NCI-H1417 (cell line): Measurements from ENCODE around the gene CABCOCO1.

Experiments
- DNase-seq, 3 experiments: peaks; one replicate each; lab custom pipeline; 2025; lab: John Stamatoyannopoulos, UW

The CABCOCO1 gene

DNA sequence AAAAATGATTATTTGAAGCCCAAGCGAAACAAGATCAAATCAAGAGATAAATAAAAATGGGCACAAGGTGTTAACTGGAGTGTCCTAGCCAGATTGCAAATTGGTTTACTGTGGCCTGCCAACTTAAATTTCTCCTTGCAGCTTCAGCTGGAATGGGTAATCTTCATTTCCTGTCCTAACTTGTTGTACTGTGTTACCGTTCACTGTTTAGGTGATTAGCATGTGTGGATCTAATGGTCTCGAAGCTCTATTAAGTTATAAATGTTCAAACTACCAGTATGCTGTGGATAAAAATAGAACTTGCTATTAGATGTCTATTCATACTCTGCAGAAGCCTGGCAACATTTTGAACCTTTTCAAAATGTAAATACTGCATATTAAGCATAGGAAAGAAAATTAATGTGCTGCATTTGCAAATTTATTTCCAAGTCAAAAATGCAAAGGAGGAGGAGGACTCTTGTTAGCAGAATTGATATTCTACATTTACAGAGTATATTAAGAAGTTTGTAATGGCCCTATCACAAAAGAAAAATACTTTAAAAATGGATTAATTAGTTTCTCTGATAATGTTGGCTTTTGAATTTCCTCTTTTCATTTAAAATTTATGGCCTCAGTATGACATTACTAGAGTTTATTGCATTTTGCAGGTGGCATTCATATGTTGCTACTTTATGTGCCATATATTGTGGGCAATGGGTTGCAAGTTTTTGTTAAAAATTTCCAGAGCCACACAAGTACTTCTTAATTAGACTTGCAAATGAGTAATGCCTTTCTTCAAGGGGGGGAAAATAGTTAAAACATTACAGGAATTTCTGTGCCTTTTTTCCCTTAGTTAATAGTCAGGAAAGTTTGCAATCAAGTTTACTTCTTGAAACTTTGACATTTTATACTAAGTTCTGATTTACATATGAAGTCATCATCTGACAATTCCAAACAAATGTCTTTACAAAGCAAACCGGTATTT lies 92.1 kb downstream of the CABCOCO1 start:
- DNase-seq: peak in 1 of 3 experiments; percentile 43

- DNase-seq: no peak
Observed at GRCh38 chr10:61757001-61757400, 94.3 kb downstream of the CABCOCO1 start.

DNA sequence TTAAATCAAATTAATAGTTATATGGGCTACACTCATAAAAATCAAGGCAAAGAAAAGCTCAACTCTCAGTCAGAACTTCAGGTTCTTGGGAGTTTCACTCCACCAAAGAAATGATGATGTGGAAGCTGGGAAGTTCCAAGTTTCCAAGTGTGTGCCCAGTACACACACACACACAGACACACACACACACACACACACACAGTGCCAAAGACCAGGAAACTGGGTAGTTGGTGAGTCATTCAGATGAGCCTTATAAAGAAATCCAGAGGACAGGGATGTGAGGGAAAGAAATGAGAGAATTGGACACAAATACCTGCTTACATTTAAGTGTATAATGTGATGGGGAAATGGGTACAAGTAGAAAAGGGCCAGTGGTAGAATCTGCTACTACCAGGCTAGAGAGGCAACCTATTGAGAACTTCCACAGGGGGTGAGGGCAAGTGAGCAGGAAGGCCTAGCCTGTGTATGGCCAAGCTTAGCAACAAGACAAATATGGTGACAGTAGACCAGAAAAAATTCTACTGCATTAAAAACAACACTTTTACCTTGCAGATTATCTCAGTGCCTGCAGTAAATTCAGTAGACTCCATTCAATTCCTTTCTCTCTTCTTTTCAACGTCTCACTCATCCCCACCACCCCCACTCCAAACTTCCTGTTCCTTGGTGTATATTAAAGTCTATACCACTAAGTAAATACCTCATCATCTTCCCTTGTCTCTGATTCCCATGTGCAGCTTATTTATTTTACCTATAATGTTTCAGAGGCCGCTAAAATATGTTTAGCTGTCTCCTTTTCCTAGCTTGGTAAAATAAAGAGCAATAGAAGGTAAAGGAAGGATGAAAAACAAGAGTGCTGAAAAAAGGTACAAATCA lies 95.0 kb downstream of the CABCOCO1 start:
- DNase-seq: no peak

GRCh38 chr10:61758433-61758832 lies 95.7 kb downstream of the CABCOCO1 start:
- no peak for DNase-seq

- DNase-seq: no peak
Observed at GRCh38 chr10:61759751-61760150, 97.0 kb downstream of the CABCOCO1 start.

GRCh38 chr10:61760943-61761824 lies 98.5 kb downstream of the CABCOCO1 start:
- peak in 2 of 3 experiments; percentile 24 to 72 for DNase-seq

DNA sequence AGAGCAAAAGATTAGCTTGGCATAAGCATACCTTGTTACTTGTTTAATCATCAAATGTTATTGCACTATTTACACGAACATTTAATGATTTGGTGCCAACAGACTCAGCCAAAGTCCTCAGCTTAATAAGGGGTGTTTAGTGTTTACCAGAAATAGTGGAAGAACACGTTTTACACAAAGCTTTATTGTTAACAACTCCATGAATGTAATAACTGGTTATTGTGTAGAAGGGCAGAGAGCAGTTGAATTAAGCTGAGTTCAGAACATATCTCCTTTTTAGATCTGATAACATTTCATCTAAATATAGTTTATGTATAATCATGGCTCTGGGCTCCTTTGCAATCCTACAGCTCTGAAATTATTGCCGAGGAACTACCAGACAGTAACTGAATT lies 99.1 kb downstream of the CABCOCO1 start:
- DNase-seq: peak in 2 of 3 experiments; percentile 24 to 72

DNA sequence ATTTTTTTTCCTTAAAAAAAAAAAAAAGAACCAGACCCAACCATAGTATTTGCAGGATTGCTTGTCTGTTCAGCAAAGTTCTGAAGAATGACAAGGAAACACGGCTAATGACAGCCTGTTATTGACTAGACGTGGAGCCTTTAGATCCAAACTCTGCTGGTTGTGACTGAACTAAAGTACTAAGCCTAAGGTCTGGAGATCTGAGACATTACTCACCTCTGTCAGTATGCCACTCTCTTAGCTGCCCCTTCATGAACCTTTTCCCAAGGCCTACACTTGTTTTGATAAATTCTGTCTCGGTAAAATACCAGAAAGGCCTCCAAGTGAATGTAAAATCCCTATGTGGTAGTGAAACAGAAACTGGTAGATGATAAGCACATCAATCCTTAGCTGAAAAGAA lies 101.0 kb downstream of the CABCOCO1 start:
- DNase-seq: no peak

GRCh38 chr10:61764486-61764885 lies 101.8 kb downstream of the CABCOCO1 start:
- DNase-seq: no peak

DNA sequence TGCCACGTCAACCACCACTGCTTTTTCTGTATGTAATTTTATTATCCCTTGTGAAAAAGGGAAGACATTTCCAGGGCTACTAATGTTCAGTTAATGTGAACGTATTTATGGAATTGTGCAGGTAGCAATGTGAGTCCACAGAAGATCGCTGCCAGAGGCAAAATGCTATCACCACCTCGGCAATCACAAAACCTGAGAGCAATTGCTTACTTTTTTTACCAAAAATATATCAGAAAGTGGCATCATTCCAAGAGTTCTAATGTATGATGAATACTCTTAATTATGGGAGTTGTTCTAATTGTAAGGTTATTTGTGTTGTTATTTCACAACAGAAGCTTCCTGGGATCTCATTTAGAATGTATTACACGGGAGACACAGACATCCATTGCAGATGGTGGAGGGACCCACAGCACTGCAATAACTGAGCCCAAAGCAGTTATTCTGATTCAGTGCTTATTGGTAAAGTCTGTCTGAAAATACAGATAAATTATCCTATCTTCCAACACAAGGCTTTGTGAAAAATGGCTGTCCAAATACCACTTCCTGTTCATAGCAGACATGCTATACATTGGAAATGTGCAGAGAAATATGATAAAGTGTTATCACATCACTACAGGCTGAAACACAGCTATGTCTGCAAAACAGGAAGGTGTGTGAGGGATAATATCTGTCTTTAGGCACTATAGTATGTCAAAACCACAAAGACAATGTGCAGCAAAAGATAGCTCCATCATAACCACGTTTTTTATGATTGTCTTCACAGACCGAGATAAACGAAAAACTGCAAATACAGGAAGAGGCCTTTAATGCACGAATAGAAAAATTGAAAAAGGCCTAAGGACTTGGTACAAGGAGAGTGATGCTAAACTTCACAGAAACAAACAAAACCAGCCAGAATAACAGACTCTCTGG lies 102.7 kb downstream of the CABCOCO1 start:
- DNase-seq: no peak

DNA sequence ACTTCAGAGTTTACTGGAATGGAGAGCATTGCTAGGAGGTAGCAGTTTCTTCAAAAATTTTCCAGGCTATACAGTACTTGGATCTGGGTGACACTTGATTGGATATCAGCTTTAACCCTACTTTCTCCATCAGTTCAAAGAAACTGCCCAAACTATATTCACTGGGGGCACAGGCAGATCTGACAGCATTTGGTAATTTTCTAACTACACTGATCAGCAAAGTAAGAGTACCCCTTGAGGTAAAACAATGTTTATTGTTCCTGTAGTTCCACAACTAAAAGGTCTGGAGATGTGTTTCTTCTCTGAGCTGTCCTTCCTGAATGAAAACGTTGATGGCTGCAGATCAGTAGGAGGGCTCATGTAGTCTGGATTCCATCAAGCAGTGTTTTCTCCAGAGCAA lies 104.2 kb downstream of the CABCOCO1 start:
- no peak for DNase-seq

- no peak for DNase-seq
Observed at GRCh38 chr10:61774031-61774430, 111.3 kb downstream of the CABCOCO1 start.

DNA sequence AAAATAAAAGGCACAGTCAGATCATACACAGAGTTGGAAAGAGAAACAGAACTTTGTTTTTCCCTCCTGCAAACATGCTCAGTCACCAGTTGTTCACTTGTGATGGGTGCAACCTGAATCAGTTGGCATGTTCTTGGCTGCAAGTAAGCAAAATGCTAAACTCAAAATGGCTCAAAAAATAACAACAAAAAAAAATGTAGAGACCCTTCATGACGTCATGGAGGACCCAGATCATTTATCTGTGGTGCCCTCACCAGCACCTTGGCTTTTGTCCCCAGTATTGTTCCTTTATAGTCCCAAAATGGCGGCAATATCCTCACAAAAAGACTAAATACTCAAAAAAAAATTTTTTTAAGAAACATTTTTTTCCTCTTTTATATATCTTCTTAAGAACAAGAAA lies 112.4 kb downstream of the CABCOCO1 start:
- no peak for DNase-seq

DNA sequence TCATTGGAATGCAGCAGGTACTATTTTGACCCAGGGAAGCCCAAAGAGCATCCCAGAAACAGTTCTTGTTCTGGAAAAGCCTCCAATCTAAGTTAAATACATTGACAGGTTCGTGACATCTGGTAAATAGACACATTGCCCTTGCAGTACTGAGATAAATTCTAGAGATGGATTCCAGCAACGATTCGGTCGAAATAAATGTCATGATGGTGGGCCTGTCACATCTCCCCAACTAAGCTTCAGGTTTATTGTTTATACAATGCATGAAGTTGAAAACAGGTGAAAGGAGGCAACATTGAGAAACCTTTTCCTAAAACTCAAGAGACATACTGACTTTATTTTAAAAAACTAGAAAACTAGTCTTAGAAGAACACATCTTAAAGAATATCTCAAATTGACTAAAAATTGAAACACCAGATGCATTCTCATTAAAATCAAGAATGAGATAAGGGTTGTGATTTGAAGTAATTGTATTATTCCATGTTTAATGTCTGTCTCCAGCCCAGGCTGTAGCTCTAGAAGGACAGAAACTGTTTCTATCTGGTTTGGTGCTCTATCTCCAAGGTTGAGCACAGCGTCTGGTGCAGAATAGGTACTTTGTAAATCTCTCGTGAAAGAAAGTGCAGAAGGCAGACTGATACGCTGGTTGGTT lies 114.0 kb downstream of the CABCOCO1 start:
- no peak for DNase-seq

GRCh38 chr10:61778137-61778536 lies 115.4 kb downstream of the CABCOCO1 start:
- no peak for DNase-seq

GRCh38 chr10:61779276-61779675 lies 116.5 kb downstream of the CABCOCO1 start:
- DNase-seq: no peak

DNA sequence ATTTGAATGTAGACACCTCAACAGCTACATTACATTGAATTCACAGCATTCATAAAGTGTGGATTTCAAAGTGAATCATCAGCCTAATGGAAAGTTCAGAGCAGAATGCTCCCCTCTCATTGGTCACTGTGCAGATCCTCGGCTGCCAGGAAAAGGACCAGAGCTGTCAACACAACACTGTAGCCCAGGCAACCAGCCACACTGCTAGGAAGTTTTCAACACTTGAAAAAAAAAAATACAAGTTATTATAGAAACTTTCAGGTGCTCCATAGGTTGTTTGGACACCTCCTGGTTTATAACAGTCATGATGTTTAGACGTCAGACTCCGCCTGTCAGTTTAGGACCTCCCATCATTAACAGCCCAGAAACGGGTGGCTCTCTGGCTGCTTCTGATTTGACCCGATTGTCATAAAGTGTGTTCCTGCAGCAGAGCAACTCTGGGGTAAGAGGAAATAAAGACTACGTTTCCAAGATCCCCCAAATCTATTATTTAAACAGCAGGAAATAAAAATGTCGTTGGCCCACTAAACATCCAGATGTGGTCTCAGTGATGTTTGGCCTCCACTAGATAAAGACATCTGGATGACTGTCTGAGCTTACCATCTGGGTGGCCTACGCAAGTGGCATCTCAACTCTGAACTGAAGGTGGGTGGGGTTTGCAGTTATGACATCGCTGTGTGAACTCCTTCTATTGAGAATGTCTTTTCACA lies 117.4 kb downstream of the CABCOCO1 start:
- DNase-seq: no peak

- DNase-seq: no peak
Observed at GRCh38 chr10:61780732-61781131, 118.0 kb downstream of the CABCOCO1 start.

GRCh38 chr10:61781969-61782403 lies 119.3 kb downstream of the CABCOCO1 start:
- no peak for DNase-seq
